ENCODE results near the gene DSPP.

DSPP gene

DNA sequence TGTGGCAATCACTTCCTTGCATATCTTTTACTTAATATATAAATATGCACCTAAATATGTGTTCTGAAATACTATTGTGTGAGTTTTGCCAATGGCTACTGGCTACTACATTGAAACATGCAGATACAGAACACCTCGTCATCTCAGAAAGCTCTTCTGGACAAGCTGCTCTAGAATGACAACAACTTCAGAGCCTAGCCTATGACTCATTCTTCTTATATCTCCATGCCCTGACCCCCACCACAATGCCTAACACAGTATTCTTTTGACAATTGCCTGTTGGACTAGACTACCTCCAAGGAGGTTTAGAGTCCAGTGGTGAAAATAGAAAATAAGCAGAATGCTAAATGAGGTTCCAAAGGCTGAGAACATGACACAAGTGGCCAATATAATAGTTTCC lies 24.1 kb downstream of the DSPP start:
- no peak for DNase-seq

DNA sequence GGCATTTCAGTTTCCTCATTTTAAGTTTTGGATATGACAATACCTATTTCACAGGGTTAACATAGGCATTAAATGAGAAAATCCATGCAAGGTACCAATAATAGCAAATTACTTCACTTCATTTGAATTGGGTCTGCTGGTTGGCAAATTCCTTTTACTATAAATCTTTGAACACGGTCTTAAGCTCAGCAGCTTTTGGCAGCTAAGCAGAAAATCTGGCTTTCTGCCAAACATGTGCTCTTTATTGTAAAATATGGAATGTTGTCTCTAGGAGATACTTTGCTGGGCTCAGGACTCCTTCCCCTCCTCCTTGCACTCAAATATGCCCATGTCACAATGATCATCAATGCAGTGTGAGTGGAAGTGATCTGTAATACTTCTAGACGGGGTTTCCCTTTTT lies 24.9 kb downstream of the DSPP start:
- DNase-seq = no peak

DNA sequence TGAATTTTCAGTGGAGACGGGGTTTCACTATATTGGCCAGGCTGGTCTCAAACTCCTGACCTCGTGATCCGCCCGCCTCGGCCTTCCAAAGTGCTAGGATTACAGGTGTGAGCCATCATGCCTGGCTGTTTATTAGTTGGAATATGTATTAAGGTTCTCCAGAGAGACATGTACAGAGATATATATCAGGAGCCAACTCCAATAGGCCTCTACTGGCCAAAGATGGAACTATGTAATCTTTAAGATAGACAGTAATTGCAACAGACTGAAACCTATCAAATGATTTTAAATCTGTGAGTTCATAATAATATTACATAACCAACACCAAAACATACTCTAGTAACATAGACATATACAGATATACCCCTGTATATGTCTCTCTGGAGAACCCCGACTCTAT lies 36.0 kb downstream of the DSPP start:
- DNase-seq = no peak

DNA sequence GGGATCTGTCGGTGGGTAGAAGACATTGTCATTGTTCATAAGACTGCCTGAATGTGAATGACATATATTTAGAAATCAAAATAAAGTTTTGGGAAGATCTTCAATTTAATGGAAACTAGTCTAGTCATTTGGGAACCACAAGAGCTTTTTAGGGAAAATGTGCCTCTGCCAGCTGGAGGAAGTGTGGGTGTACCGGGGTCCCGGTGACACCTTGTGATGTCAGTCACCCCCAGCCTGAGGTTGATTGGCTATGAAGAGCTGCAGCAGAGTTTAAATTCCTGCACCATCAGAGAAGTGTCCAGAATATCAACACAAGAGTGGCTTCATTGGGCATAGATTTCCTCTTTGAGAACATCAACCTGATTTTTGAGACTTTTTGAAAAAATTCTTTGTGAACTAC lies 41.7 kb downstream of the DSPP start, which contains the start of gene DMP1:
Gene DMP1 (plus strand): TSS at position 301 of the 400 bp plus-strand sequence. CDS start 6,213 bp downstream, outside the sequence.
- no peak for DNase-seq

DNA sequence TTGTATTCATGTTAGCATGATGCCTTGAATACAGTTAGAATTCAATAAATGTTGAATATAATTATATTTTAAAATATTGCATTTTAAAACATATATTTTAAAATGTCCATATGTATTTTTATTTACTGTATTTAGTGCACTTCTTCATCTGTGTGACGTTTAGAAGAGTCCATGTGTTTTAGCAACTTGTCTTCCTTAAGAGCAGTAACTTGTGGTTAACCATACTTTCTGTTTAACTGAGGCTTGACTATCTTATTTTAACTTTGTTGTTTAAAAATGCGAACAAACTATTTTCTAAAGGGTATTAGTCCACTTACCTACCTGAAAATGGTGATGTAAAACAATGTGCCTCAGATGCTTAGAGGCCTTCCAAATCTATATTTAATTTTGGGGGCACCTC lies 42.6 kb downstream of the DSPP start:
- DNase-seq = no peak

DNA sequence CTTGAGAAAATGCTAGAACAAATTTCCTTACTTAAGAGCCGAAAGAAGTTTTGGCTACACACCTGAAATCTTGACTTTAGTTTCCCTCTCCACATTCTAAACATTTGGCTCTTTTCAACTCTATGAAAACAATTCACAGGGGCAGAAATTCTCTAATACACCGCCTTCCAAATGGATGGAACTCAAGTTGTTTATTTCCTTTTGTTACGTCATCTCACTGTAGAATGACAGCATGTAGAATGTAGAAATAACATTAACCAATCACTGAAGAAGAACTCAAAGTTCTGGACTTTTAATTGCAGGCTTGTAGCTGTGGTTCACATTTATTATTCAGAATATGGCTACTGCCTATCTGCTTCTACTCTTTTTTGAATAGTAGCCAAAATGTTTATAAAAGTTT lies 43.6 kb downstream of the DSPP start:
- no peak for DNase-seq

DNA sequence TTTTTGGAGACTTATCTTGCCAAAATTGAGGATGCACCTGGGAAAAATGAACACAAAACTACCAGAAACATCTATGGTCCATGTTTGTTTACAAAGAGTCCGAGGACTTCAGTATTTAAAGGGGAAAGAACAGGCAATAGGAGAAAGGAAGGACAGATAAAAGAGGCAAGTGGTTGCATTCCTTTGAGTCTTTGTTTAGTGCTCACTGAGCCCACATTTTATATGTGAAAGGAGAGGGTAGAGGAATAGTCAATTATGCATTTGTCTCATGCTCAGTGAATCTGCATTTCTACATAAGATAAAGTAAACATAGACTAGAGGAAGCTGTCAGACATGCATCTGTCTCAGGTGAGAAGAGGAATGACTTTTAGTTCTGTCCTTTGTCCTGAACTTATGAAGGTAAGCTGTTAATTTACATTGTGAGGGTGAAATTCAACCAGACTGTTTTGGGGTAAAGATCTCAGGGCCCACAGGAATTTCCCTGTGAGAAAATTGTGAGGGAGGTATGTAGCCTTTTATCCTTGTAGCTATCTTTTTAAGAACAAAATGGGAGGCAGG lies 46.2 kb downstream of the DSPP start:
- no peak for DNase-seq

DNA sequence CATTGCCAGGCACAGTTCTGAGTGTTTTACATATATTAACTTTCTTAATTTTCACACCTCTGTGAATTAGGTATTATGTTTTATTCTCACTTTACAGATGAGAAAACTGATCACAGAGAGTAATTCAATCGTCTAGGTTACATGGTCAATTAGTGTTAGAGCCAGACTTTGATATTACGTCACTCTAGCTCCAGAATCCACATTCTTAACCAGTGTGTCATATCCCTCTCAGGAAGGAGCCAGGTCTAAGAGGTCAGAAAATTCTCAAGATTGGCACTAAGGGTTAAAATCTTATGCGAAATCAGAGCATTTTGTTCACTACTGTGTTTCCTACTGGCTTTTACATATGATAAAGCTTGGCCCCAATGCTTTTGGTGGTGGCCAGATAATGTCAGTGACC lies 49.2 kb downstream of the DSPP start:
- DNase-seq = no peak

DNA sequence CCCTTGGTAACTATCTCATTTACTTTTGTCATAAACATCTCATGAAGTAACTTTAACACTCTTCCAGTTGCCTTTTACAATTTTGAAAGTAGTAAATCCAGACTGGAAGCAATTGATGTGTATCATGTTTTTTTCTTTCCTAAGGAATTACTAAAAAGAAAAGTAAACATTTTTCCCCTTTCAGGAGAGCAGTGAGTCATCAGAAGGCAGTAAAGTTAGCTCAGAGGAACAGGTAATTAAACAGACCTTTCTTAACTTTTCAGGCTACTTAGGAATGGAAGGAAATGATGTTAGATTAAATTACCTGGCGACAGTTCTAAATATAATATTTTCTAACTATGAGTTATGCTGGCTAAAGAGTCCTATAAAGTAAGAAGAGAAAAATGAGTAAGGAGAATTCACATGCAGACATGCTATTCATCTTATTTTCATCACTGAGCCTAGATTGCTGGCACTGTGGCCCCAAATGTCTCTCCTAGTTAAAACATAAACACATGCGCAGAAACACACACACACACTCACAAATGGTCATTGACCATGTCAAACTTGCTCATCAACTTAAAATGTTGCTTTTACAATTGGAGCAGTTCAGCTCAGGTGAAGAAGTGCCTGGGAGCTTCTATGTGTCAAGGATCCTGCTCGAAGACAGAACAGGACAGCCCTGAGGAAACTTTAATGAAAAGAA lies 51.1 kb downstream of the DSPP start:
- DNase-seq = no peak

DNA sequence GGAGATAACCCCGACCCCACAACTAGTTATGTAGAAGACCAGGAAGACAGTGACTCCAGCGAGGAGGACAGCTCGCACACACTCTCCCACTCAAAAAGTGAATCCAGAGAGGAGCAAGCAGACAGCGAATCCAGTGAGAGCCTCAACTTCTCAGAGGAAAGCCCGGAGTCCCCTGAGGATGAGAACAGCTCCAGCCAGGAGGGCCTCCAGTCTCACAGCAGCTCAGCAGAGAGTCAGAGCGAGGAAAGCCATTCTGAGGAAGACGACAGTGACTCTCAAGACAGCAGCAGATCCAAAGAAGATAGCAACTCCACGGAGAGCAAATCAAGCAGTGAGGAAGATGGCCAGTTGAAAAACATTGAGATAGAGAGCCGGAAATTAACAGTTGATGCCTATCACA lies 54.5 kb downstream of the DSPP start:
- DNase-seq = no peak
